GM23338 (cell line): ENCODE data around the gene EPAS1. TPM values are rescaled to one million over a fixed set of nuclear protein-coding genes. Genes with fewer than 3 reads are reported as not detected.

Experiments used
- ATAC-seq: fragments of 200-7000 bp; cut with Tn5 transposase; 3 replicates; pipeline ENCODE4 v1.9.1; 2020
- DNase-seq: peaks from one replicate; pipeline ENCODE4 v3.0.0-alpha.2; 2015; ENCODE audit warnings: low spot score
- H2AFZ ChIP-seq: fragments of 200-600 bp; sonication (generic); 2 replicates; pipeline ENCODE4 v1.8.0; 2016; ENCODE audit warnings: antibody characterized with exemption, mild to moderate bottlenecking, moderate library complexity
- H3F3A ChIP-seq: fragments of 200-600 bp; sonication (generic); replicated peaks from 2 replicates; pipeline ENCODE4 v1.8.0; 2017; ENCODE audit warnings: antibody characterized with exemption, mixed run types, low read depth
- H3K27ac ChIP-seq: fragments of 200-600 bp; sonication (generic); 2 replicates; pipeline ENCODE4 v1.6.1; 2016; ENCODE audit warnings: low read depth
- H3K27me3 ChIP-seq: fragments of 200-600 bp; sonication (generic); 2 replicates; pipeline ENCODE4 v1.8.0; 2016; ENCODE audit warnings: mild to moderate bottlenecking, mixed run types, moderate library complexity; ENCODE audit not compliant: insufficient read depth
- H3K36me3 ChIP-seq: fragments of 200-600 bp; sonication (generic); 2 replicates; pipeline ENCODE4 v1.8.0; 2016; ENCODE audit warnings: mild to moderate bottlenecking; ENCODE audit not compliant: insufficient read depth
- H3K4me1 ChIP-seq: fragments of 200-600 bp; sonication (generic); 2 replicates; pipeline ENCODE4 v1.8.0; 2016; ENCODE audit warnings: mild to moderate bottlenecking, moderate library complexity; ENCODE audit not compliant: insufficient read depth
- H3K4me2 ChIP-seq: fragments of 200-600 bp; sonication (generic); 2 replicates; pipeline ENCODE4 v1.7.1; 2017; ENCODE audit warnings: mixed run types
- H3K4me3 ChIP-seq: fragments of 200-600 bp; sonication (generic); 2 replicates; pipeline ENCODE4 v1.6.1; 2016; ENCODE audit warnings: mixed run types
- H3K79me2 ChIP-seq: fragments of 200-600 bp; sonication (generic); replicated peaks from 2 replicates; pipeline ENCODE4 v1.8.0; 2017; ENCODE audit warnings: mild to moderate bottlenecking; ENCODE audit not compliant: insufficient read depth
- H3K9me2 ChIP-seq: fragments of 200-600 bp; sonication (generic); 2 replicates; pipeline ENCODE4 v1.8.0; 2017; ENCODE audit not compliant: insufficient read depth
- H4K20me1 ChIP-seq: fragments of 200-600 bp; sonication (generic); replicated peaks from 2 replicates; pipeline ENCODE4 v1.8.0; 2017; ENCODE audit warnings: mild to moderate bottlenecking; ENCODE audit not compliant: insufficient read depth
- H3K27ac Mint-ChIP-seq: 2 replicates; pipeline ENCODE4 v1.8.0; 2020; ENCODE audit warnings: inconsistent platforms, mild to moderate bottlenecking, moderate library complexity, mixed read lengths
- H3K27me3 Mint-ChIP-seq: 3 replicates; pipeline ENCODE4 v1.8.0; 2022; ENCODE audit warnings: low read depth, mild to moderate bottlenecking, moderate library complexity, mixed read lengths, inconsistent platforms; ENCODE audit not compliant: insufficient read depth, poor library complexity
- H3K36me3 Mint-ChIP-seq: 3 replicates; pipeline ENCODE4 v1.8.0; 2021; ENCODE audit warnings: low read depth, mild to moderate bottlenecking, inconsistent platforms, moderate library complexity, mixed read lengths
- H3K4me1 Mint-ChIP-seq: 3 replicates; pipeline ENCODE4 v1.8.0; 2020; ENCODE audit warnings: mild to moderate bottlenecking, inconsistent platforms, mixed read lengths
- H3K4me3 Mint-ChIP-seq: 3 replicates; pipeline ENCODE4 v1.8.0; 2021; ENCODE audit warnings: moderate library complexity, mild to moderate bottlenecking, inconsistent platforms, mixed read lengths
- H3K9me3 Mint-ChIP-seq: 3 replicates; pipeline ENCODE4 v1.8.0; 2020; ENCODE audit warnings: moderate library complexity, mild to moderate bottlenecking, inconsistent platforms, mixed read lengths
- CREB1 ChIP-seq: fragments of 250-450 bp; sonication (Bioruptor Pico); IDR thresholded peaks from 2 replicates; pipeline ENCODE4 v1.5.0; 2020; ENCODE audit warnings: low read depth, mild to moderate bottlenecking, moderate library complexity
- CTCF ChIP-seq, 2 experiments: fragments of 200-600 bp in 1 of 2; sonication (generic) in 1 of 2; conservative IDR thresholded peaks; 2 replicates each; pipeline versions ENCODE4 v1.5.1 to v1.6.1; 2016 to 2017; ENCODE audit warnings: antibody characterized with exemption in 2 of 2, low read depth in 2 of 2, mild to moderate bottlenecking in 2 of 2, moderate library complexity in 1 of 2
- EZH2 ChIP-seq: fragments of 200-600 bp; sonication (generic); IDR thresholded peaks from one replicate; pipeline ENCODE4 v1.8.0; 2017; ENCODE audit warnings: antibody characterized with exemption, mild to moderate bottlenecking, low read depth; ENCODE audit not compliant: unreplicated experiment
- EZH2phosphoT487 ChIP-seq: fragments of 200-600 bp; sonication (generic); IDR thresholded peaks from one replicate; pipeline ENCODE4 v1.8.1; 2018; ENCODE audit warnings: antibody characterized with exemption; ENCODE audit not compliant: unreplicated experiment
- JUNB ChIP-seq: IDR thresholded peaks from one replicate; pipeline ENCODE4 v1.6.1; 2016; ENCODE audit warnings: antibody characterized with exemption; ENCODE audit not compliant: unreplicated experiment
- NANOG ChIP-seq: IDR thresholded peaks from 2 replicates; pipeline ENCODE4 v1.6.1; 2016; ENCODE audit warnings: antibody characterized with exemption, borderline replicate concordance
- POLR2AphosphoS5 ChIP-seq: IDR thresholded peaks from 2 replicates; pipeline ENCODE4 v1.6.1; 2016; ENCODE audit warnings: antibody characterized with exemption, low read depth
- REST ChIP-seq: IDR thresholded peaks from one replicate; pipeline ENCODE4 v1.6.1; 2018; ENCODE audit warnings: antibody characterized with exemption; ENCODE audit not compliant: unreplicated experiment
- STAT1 ChIP-seq: IDR thresholded peaks from one replicate; pipeline ENCODE4 v1.6.1; 2016; ENCODE audit warnings: antibody characterized with exemption; ENCODE audit not compliant: unreplicated experiment
- ZNF114 ChIP-seq: fragments of 250-450 bp; sonication (Bioruptor Pico); IDR thresholded peaks from 2 replicates; pipeline ENCODE4 v1.5.0; 2020; ENCODE audit warnings: mild to moderate bottlenecking, moderate library complexity
- ZNF331 ChIP-seq: fragments of 250-450 bp; sonication (Bioruptor Pico); IDR thresholded peaks from 2 replicates; pipeline ENCODE4 v1.5.0; 2020; ENCODE audit warnings: low read depth, mild to moderate bottlenecking, moderate library complexity
- polyA plus RNA-seq: library from polyadenylated mRNA; unstranded; fragments of >200 nt; fragmentation: Nextera tagmentation; extraction: Ambion mirVana; gene quantifications from 2 replicates; pipeline ENCODE4 v1.2.1, GENCODE V29; 2016
- total RNA-seq: library from RNA; depleted of rRNA; stranded (reverse); fragments of >200 nt; shearing (Covaris generic); gene quantifications from 2 replicates; pipeline ENCODE4 v1.2.3, GENCODE V29; 2014
- TF ChIP-seq, protein P1 (sequence below): fragments of 250-450 bp; sonication (Bioruptor Pico); IDR thresholded peaks from 2 replicates; pipeline ENCODE4 v1.5.0; 2020; ENCODE audit warnings: mild to moderate bottlenecking, moderate library complexity

Gene EPAS1
- total and polyA plus RNA-seq, 2 experiments from 2014 or later = 0.68 to 5.4 TPM

DNA sequence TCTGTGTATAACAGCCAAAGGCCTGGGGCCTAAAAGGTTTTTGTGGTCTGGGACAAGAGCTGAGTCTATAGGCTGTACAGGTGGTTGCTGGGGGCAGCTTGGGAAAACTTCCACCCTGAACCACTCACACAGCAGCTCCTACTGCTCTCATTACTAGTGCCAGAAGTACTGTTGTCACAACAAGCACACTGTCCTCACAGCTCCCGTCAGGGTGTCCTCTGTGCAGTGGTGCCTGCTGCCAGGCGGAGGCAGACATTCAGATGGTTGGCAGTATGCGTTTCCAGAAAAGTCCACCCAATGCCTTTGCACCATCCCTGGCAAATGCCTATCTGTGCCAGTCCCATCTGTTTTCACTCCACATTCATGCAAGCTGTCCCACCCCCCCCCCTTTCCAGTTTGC is 58.5 kb downstream of the EPAS1 start (continued):
- TF ChIP-seq ZNF114 (no peak), CTCF (conservative IDR thresholded peaks at IDR 0.05; ENCODE audit: low read depth in 2 of 2) (no peak)

GRCh38 chr2:46356991-46357390 is 59.8 kb downstream of the EPAS1 start:
- no peak for ATAC-seq
- Histone ChIP-seq H3K27ac (no peak overlapping the region), H4K20me1 (no peaks in the 10 kb centered on the region), H3K27me3 (no peaks in the 10 kb centered on the region), H3K4me3 (no peak overlapping the region), H3K36me3 (no peaks in the 10 kb centered on the region), H3K4me2 (no peak overlapping the region), H3K9me2 (no peaks in the 10 kb centered on the region), H2AFZ (no peak overlapping the region), H3F3A (no peaks in the 10 kb centered on the region), H3K79me2 (no peaks in the 10 kb centered on the region), H3K4me1 (no peaks in the 10 kb centered on the region)
- DNase-seq = no peak
- no peaks in the 10 kb centered on the region for H3K36me3 Mint-ChIP-seq
- H3K27me3 Mint-ChIP-seq = no peaks in the 10 kb centered on the region
- no peak overlapping the region for H3K4me3 Mint-ChIP-seq
- H3K27ac Mint-ChIP-seq = no peak overlapping the region
- peaks cover 3% of the 10 kb centered on the region; the same call in 2 of the 3 replicates for H3K4me1 Mint-ChIP-seq
- no peaks in the 10 kb centered on the region; the same call in 2 of the 3 replicates for H3K9me3 Mint-ChIP-seq
- TF ChIP-seq ZNF114 (no peak), POLR2AphosphoS5 (no peak), EZH2phosphoT487 (no peak), STAT1 (no peak), NANOG (no peak), EZH2 (no peak), REST (no peak), CTCF (conservative IDR thresholded peaks at IDR 0.05; ENCODE audit: low read depth in 2 of 2) (no peak), CREB1 (CRISPR knock-in tag) (no peak), ZNF331 (CRISPR knock-in tag) (no peak), JUNB (no peak)
- TF ChIP-seq, protein P1, sequence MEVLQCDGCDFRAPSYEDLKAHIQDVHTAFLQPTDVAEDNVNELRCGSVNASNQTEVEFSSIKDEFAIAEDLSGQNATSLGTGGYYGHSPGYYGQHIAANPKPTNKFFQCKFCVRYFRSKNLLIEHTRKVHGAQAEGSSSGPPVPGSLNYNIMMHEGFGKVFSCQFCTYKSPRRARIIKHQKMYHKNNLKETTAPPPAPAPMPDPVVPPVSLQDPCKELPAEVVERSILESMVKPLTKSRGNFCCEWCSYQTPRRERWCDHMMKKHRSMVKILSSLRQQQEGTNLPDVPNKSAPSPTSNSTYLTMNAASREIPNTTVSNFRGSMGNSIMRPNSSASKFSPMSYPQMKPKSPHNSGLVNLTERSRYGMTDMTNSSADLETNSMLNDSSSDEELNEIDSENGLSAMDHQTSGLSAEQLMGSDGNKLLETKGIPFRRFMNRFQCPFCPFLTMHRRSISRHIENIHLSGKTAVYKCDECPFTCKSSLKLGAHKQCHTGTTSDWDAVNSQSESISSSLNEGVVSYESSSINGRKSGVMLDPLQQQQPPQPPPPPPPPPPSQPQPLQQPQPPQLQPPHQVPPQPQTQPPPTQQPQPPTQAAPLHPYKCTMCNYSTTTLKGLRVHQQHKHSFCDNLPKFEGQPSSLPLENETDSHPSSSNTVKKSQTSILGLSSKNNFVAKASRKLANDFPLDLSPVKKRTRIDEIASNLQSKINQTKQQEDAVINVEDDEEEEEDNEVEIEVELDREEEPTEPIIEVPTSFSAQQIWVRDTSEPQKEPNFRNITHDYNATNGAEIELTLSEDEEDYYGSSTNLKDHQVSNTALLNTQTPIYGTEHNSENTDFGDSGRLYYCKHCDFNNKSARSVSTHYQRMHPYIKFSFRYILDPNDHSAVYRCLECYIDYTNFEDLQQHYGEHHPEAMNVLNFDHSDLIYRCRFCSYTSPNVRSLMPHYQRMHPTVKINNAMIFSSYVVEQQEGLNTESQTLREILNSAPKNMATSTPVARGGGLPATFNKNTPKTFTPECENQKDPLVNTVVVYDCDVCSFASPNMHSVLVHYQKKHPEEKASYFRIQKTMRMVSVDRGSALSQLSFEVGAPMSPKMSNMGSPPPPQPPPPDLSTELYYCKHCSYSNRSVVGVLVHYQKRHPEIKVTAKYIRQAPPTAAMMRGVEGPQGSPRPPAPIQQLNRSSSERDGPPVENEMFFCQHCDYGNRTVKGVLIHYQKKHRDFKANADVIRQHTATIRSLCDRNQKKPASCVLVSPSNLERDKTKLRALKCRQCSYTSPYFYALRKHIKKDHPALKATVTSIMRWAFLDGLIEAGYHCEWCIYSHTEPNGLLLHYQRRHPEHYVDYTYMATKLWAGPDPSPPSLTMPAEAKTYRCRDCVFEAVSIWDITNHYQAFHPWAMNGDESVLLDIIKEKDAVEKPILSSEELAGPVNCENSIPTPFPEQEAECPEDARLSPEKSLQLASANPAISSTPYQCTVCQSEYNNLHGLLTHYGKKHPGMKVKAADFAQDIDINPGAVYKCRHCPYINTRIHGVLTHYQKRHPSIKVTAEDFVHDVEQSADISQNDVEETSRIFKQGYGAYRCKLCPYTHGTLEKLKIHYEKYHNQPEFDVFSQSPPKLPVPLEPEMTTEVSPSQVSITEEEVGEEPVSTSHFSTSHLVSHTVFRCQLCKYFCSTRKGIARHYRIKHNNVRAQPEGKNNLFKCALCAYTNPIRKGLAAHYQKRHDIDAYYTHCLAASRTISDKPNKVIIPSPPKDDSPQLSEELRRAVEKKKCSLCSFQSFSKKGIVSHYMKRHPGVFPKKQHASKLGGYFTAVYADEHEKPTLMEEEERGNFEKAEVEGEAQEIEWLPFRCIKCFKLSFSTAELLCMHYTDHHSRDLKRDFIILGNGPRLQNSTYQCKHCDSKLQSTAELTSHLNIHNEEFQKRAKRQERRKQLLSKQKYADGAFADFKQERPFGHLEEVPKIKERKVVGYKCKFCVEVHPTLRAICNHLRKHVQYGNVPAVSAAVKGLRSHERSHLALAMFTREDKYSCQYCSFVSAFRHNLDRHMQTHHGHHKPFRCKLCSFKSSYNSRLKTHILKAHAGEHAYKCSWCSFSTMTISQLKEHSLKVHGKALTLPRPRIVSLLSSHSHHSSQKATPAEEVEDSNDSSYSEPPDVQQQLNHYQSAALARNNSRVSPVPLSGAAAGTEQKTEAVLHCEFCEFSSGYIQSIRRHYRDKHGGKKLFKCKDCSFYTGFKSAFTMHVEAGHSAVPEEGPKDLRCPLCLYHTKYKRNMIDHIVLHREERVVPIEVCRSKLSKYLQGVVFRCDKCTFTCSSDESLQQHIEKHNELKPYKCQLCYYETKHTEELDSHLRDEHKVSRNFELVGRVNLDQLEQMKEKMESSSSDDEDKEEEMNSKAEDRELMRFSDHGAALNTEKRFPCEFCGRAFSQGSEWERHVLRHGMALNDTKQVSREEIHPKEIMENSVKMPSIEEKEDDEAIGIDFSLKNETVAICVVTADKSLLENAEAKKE (CRISPR knock-in tag) = no peak
